Central memory CD8-positive, alpha-beta T cell (primary cell): ENCODE data around the gene PNMA6E.

Experiments used
- ATAC-seq: fragments of 150-1000 bp; cut with Tn5 transposase; replicated peaks from 2 replicates; pipeline ENCODE4 v1.10.0; 2022; ENCODE audit warnings: mild to moderate bottlenecking, moderate FRiP score, moderate number of reproducible peaks; ENCODE audit not compliant: poor library complexity, severe bottlenecking; ENCODE audit errors: extremely low read depth
- DNase-seq, 2 donors: peaks; one replicate each; pipeline ENCODE4 v3.0.0; 2021; ENCODE audit warnings: low spot score in 2 of 2
- H3K27ac Mint-ChIP-seq: one replicate; pipeline ENCODE4 v1.8.0; 2022; ENCODE audit warnings: low read depth, mild to moderate bottlenecking, moderate library complexity, mixed read lengths
- H3K27me3 Mint-ChIP-seq: one replicate; pipeline ENCODE4 v1.8.0; 2022; ENCODE audit warnings: mixed read lengths
- H3K36me3 Mint-ChIP-seq: one replicate; pipeline ENCODE4 v1.8.0; 2022; ENCODE audit warnings: mild to moderate bottlenecking, moderate library complexity, mixed read lengths; ENCODE audit not compliant: insufficient read depth
- H3K4me1 Mint-ChIP-seq: one replicate; pipeline ENCODE4 v1.8.0; 2022; ENCODE audit warnings: mixed read lengths
- H3K4me3 Mint-ChIP-seq: one replicate; pipeline ENCODE4 v1.8.0; 2022; ENCODE audit warnings: mild to moderate bottlenecking, moderate library complexity, mixed read lengths
- H3K9me3 Mint-ChIP-seq: one replicate; pipeline ENCODE4 v1.8.0; 2022; ENCODE audit warnings: mixed read lengths

The PNMA6E gene

DNA sequence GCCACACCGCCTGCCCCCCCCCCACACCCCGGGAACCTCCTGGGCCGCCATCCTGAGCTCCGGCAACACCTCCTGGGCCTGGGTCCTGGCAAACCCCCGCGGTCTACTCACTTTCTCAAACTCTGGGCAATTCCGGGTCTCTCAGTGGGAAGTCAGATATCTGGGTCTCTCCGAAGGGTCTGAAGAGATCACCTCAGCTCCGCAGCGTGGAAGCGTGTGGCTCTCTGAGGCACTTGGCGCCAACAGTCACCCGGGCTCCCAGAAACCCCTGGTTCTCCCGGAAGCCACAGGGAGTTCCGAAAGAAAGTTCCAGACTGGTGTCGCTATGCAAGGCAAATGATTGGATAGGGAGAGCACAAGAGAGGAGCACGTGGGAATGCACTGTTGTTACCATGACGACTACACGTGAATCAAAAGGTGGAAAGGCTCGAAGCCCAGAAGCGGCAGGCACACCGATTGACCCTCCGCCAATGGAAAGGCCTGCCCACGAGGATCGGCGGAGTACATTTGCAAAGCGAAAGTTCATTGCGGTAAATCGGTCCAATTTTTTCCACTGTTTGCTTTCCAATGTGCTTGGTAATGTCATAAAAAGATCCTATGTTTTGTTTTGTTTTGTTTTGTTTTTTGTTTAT lies at the start of gene PNMA6E:
TSS of gene PNMA6E (minus strand) at position 218 of the 632 bp plus-strand sequence. CDS start 2,501 bp downstream, outside the sequence.
- DNase-seq (no peak), ATAC-seq (no peak)
- Mint-ChIP-seq H3K4me3 (no peak within 1 kb of the TSS), H3K27me3 (no peaks in the 10 kb centered on the region), H3K27ac (no peak within 1 kb of the TSS), H3K4me1 (no peaks in the 10 kb centered on the region), H3K9me3 (no peaks in the 10 kb centered on the region), H3K36me3 (peaks cover 6% of the 10 kb centered on the region)

DNA sequence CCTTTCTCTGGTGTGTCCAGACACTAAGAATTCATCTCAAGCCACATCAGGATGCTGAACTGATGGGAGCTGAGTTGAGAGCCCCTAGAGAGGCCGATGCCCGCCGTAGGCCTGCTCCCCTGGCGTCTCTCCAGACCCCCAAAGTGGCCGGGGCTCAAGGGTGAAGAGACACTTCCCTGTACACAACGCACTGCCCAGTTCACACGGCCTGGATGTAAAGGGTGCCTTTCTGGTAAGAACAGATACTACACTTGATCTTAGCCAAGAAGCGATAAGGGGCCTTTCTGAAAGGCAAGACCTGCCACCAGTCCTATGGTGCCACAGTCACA lies 49.8 kb upstream of the PNMA6E start:
- no peak for ATAC-seq
- Mint-ChIP-seq H3K9me3 (no peaks in the 10 kb centered on the region), H3K27ac (no peak overlapping the region), H3K36me3 (peaks cover 6% of the 10 kb centered on the region), H3K27me3 (no peaks in the 10 kb centered on the region), H3K4me3 (no peak overlapping the region), H3K4me1 (no peaks in the 10 kb centered on the region)
- no peak for DNase-seq

DNA sequence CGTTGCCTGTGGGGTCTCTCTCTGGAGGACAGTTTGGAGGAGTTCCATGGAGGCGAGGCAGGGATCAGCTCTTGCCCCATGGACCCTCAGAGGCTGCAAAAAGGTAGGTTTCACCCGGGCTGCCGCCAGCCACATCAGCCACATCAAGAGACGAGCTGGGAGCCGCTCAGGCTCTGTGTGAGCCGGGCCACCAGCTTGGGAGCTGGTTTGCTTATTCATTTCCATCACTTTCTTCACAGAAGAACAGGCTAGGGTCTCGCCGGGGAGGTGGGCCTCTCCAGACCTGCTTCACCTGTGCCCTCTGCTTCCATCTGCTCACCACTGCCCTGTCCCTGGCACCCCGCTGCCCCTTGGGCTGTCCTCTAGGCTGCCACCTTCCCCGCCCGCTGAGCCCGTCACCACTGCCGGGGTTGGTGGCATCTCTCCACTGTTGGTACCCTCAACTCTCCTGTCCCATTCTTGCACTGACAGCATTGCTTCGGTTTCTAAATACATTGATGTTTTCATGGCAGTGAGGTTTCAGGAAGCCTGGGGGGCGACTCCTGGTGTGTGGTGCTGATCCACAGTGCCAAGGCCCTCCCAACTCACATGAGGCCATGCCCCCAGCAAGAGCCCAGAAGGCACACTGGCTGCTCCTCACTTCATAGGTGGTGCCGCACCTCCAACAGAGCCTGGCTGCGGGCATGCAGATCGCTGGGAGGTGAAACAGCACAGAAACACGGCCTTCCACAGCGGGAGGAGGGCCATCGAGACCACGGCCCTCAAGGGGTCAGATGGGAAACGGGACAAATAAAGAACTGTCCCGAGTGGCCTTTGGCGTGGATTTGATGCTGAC lies 49.2 kb upstream of the PNMA6E start:
- no peak for ATAC-seq
- peaks cover 6% of the 10 kb centered on the region for H3K36me3 Mint-ChIP-seq
- H3K9me3 Mint-ChIP-seq, result no peaks in the 10 kb centered on the region
- H3K27me3 Mint-ChIP-seq, result no peaks in the 10 kb centered on the region
- H3K27ac Mint-ChIP-seq, result no peak overlapping the region
- H3K4me3 Mint-ChIP-seq, result no peak overlapping the region
- H3K4me1 Mint-ChIP-seq, result no peaks in the 10 kb centered on the region
- DNase-seq, result no peak

DNA sequence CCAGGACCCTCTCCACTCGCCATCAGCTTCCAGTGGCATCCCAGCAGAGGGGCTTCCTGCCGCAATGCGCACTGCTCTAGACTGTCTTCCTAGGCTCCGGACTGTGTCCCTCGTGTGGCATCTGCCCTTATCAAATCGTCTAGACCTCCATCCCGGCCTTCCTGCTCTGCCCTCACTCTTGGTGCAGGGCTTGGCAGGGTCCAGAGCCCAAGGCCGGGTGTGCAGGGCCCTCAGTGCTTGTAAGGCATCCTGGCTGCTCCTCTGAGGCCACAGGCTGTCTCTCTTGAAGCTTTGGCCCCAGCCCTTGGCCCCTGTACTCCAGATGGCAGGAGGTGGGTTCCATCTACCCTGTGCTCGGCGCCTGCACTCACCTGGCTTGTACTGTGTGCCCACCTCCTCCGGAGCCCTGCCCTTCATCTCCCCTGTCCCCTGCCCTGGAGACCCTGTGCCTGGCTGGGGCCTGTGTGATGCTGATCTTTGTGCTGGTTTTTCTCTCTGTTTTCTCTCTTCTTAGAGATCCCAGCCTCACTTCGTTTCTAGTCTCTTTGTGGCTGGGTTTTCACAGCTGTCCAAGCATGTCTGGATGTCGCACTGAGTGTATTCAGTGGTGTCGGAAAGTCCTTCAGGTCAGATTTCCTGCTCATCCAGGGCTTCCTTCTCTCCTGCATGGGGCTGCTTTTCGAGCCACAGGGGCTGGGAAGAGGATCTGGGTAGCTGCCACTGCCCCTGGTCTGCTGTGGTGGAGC lies 48.4 kb upstream of the PNMA6E start:
- Mint-ChIP-seq H3K9me3 (no peaks in the 10 kb centered on the region), H3K4me3 (no peak overlapping the region), H3K27me3 (no peaks in the 10 kb centered on the region), H3K4me1 (no peaks in the 10 kb centered on the region), H3K36me3 (peaks cover 6% of the 10 kb centered on the region), H3K27ac (no peak overlapping the region)
- DNase-seq (no peak), ATAC-seq (no peak)

DNA sequence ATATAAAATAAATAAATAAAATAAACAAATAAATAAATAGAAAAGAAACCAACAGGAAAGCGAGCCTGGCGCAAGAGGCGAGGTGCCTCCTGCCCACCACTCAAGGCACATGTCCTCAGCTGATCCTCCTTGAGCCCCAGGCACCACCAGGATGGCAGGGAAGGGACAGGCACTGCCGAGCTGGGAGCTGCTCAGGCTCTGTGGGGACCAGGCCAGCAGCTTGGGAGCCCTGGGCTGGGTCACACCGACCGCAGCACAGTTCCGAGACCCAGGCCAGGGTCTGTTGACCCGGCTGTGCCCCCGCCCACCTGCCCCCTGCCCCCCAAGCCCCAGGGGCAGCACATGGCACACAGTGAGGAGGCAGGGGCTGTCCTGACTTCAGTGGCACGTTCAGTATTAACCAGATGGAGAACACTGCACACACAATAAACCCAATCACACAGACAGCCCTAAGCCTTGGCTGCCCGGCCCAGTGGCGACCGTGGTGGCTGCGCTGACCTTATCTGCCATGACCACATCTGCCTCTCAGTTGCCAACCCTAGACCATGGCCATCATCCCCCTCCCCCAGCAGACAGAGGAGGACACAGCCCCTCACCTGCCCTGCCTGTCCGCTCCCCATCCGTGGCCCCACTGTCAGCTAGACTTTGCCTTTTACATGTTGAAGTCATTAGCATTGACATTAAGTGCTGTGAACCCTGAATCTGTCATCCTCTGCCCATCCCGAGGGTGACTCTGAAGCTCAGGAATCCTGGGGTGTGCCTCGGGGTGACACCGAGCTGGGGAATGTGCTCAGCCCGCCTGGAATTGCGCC lies 47.6 kb upstream of the PNMA6E start:
- no peaks in the 10 kb centered on the region for H3K9me3 Mint-ChIP-seq
- H3K4me1 Mint-ChIP-seq, result no peaks in the 10 kb centered on the region
- no peaks in the 10 kb centered on the region for H3K27me3 Mint-ChIP-seq
- H3K36me3 Mint-ChIP-seq, result peaks cover 6% of the 10 kb centered on the region
- ATAC-seq (no peak), DNase-seq (no peak)
- H3K27ac Mint-ChIP-seq, result no peak overlapping the region
- H3K4me3 Mint-ChIP-seq, result no peak overlapping the region

DNA sequence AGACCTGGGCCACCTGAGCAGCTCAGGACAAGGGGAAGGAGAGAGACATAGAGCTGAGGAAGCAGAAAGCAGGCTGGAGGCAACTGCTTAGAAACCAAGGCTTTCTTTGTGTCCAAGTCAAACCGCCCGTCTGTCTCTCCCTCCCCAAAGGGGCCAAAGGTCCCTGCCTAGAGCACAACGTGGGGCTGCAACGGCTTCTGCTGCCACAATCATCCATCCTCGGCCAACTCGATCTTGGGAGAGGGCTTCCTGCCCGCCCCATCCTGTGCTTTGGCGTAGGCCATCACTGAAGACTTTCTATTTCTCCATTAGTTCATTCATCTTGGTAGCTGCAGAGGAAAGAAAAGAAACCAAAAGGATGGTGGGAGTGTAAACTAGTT lies 46.4 kb upstream of the PNMA6E start:
- no peak for DNase-seq
- Mint-ChIP-seq H3K27me3 (no peaks in the 10 kb centered on the region), H3K9me3 (no peaks in the 10 kb centered on the region), H3K36me3 (peaks cover 2% of the 10 kb centered on the region), H3K4me1 (no peaks in the 10 kb centered on the region), H3K4me3 (no peak overlapping the region), H3K27ac (no peak overlapping the region)
- no peak for ATAC-seq

DNA sequence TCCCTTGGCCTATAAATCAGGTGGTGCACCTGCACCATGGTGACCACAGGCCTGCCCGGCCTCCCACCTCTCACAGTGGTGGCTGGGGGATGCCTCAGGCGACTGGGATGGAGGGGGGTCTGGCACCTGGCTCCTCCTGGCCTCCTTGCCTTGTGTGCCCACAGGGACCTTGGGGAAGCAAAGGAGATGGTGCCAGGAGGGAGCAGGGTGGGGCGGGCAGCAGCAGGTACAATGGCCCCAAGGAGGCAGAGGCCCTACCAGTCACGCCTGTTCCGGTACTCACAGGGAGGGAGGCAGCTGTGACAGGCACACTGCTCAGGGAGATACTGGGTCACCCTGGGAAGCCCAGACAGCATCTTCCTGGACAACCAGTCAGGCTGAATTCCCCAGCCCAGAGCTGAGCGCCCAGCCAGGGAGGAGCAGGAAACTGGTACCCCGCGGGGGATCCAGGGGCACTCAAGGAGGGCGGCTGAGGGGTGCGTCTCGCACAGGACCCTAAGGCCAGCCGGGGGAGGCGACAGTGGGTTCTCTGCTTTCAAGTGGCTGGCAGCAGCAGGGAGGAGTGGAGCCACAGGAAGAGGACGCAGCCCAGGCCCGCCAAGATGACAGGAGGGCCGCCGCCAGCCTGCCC lies 45.9 kb upstream of the PNMA6E start:
- H3K36me3 Mint-ChIP-seq, result peaks cover 2% of the 10 kb centered on the region
- H3K27me3 Mint-ChIP-seq, result no peaks in the 10 kb centered on the region
- no peak overlapping the region for H3K27ac Mint-ChIP-seq
- no peaks in the 10 kb centered on the region for H3K4me1 Mint-ChIP-seq
- H3K9me3 Mint-ChIP-seq, result no peaks in the 10 kb centered on the region
- no peak for ATAC-seq
- no peak overlapping the region for H3K4me3 Mint-ChIP-seq
- DNase-seq, result no peak

DNA sequence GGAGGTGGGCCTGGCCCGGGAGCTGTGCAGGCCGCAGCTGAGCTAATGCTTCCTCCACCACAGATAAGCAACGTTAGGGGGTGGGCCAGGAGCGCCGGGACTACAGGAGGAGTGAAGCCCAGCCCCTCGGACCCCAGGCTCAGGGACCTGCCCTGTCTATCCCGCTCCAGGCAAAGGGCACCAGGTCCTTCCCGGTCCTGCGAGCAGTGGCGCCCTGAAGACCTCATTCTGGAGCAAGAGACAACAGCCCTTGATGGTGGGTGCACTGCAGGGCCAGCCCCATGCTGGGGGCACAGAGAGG lies 45.4 kb upstream of the PNMA6E start:
- ATAC-seq (no peak), DNase-seq (no peak)
- Mint-ChIP-seq H3K4me3 (no peak overlapping the region), H3K4me1 (no peaks in the 10 kb centered on the region), H3K9me3 (no peaks in the 10 kb centered on the region), H3K36me3 (no peaks in the 10 kb centered on the region), H3K27me3 (no peaks in the 10 kb centered on the region), H3K27ac (no peak overlapping the region)

DNA sequence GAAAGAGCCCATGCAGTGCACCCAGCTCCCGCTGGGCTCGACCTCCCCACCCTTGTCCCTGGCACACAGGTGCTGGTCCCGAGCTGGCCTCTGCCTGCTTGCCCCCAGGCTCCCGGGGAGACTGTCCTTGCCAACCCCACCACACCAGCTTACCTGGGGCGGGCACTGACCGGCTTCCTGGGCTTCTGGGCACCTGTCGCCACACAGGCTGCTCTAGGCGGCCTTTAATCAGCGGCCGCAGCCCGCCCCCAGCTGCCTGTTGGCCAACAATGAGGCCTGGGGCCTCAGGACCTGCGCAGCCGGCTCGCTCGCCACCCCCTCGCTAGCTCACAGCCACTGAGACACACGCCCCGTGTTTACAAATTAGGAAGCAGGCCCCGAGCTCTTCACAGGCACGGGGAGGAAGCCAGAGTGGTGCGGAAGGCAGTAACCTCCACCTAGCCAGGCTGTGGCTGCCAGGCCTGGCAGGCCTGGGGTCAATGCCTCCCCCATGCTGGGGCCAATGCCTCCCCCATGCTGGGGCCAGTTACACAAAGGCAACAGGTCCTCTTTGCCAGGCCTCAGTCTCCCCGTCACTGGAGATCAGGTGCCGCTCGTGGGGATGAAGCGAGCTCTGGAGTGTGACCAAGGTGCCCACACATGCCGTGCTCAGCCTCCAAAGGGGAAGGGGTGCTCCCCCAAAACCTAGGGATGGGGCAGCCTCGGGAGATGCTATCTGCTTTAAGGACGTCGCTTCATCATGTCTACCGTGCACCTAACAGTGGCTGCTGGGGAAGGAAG lies 44.9 kb upstream of the PNMA6E start, which contains the start of gene TREX2:
TSS of gene TREX2 (minus strand) at position 201 of the 780 bp plus-strand sequence. CDS start 626 bp downstream, outside the sequence.
- ATAC-seq, result no peak
- Mint-ChIP-seq H3K36me3 (no peaks in the 10 kb centered on the region), H3K9me3 (no peaks in the 10 kb centered on the region), H3K4me1 (no peaks in the 10 kb centered on the region), H3K27me3 (no peaks in the 10 kb centered on the region), H3K27ac (no peak within 1 kb of the TSS), H3K4me3 (no peak within 1 kb of the TSS)
- no peak for DNase-seq

DNA sequence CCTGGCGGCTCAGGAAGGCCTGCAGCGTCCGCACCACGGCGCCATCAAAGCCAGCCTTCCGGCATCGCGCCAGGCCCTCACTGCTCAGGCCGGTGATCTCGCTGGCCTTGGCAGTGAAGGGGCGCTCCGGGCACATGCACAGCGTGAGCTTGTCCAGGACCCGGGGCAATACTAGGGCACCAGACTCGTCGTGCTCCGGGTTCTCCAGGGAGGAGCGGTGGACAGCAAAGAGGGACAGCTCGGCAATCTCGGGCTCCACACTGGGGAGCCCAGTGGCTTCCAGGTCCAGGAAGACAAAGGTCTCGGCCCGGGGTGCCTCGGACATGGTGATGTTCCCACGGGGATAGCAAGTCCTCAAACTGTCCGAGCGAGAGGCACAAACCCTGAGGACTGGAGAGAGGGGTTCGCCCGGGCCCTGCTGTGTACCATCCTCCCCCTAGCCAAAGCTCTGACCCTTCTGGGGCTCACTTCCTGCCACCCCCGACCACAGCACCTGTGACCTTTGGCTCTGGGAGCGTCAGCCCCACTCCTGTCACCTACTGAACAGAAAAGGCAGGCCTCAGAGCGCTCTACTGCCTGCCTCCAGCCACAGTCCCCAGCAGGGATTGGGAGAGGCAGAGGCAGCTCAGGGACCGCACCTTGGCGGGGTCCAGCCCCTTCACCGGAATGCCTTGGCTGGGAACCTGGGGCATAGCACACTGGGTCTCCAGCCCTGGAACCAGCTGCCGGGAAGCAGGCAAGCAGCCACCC lies 44.1 kb upstream of the PNMA6E start:
- H3K4me1 Mint-ChIP-seq, result no peaks in the 10 kb centered on the region
- no peaks in the 10 kb centered on the region for H3K9me3 Mint-ChIP-seq
- H3K27me3 Mint-ChIP-seq, result no peaks in the 10 kb centered on the region
- H3K27ac Mint-ChIP-seq, result no peak overlapping the region
- no peaks in the 10 kb centered on the region for H3K36me3 Mint-ChIP-seq
- ATAC-seq (no peak), DNase-seq (no peak)
- no peak overlapping the region for H3K4me3 Mint-ChIP-seq

DNA sequence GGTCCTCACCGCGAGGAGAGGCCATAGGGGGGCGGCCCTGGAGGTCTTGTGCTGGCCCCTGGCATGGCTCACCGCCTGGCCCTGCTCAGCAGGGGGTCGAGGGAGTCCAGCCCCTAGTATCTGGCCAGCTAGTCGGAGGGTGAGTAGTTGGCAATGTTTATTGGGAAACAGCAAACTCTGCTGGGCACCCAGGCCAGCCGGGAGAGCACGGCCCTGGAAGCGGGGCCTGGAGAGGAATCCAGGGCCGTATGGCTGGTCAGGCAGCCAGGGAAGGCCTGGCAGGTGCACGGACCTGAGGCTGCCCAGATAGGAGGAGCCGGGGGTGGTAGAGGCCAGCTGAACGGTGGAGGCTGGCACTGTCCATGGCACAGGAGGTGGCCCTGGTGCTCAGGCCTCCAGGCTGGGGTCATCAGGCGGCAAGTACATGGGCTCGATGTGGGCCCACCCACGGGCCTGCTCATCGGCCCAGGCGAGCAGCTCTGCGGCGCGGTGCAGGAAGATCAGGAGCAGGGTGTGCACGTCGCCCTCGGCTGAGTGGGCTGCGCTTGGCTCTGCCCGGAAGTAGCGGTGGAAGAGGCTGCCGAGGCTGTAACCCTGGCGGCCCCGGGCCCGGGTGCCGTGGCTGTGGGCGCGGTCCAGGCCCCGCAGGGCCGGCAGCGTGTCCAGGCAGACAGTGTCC lies 43.3 kb upstream of the PNMA6E start:
- Mint-ChIP-seq H3K36me3 (no peaks in the 10 kb centered on the region), H3K9me3 (no peaks in the 10 kb centered on the region), H3K27me3 (no peaks in the 10 kb centered on the region), H3K4me3 (no peak overlapping the region), H3K4me1 (no peaks in the 10 kb centered on the region), H3K27ac (no peak overlapping the region)
- no peak for DNase-seq
- no peak for ATAC-seq
